HG02642 (cell line): Measurements from ENCODE around the gene JAZF1.

Experiments
- ATAC-seq: cut with Tn5 transposase; IDR thresholded peaks from one replicate; pipeline ENCODE4 v1.9.1; 2021; ENCODE audit warnings: mild to moderate bottlenecking; ENCODE audit not compliant: unreplicated experiment, poor library complexity

Gene JAZF1

GRCh38 chr7:28168393-28169158, 12.0 kb downstream of the JAZF1 start:
- ATAC-seq: no peak

- no peak for ATAC-seq
Observed at GRCh38 chr7:28166982-28167715, 13.4 kb downstream of the JAZF1 start.

DNA sequence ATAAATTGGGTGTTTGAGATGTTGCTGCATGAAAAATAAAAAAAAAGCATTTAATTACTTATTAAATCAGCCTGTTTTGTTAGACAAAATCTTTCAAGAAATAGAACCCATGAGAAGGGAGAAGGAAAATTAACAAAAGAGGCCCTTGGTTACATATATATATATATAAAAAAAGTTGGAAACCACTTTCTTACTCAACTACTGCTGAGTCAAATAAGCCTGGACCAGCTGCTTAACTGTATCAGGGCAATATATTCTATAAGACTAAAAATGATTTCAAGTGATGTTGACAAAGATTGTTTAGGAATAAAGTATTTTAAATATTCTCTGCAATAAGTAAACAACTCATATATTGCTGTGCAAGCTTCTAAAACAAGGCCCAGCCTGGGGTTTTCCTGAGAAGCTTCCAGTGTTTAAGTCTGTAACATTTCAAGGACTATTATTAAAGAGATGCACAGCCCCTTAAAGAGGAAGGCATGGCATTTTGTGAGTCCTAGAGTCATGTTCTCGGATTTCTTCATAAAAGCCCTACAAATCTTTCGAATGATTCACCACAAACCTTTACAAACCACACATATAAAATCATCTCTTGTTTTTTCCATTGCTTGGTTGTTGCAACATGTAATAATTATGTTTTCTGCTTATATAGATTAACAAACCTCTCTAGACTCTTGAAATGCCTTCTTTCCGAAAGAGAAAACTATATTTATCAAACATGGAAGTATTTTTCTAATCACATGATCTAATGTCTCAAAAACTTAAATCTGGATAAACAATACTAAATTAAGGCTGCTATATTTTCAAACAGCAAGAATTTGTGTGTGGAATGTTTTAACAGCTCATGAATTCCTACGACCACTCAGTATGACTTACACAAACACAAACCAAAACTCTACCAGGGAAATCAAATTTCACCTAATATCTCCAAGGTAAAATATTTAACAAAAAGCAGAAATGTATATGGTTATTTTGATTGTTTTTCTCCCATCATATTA, 14.3 kb downstream of the JAZF1 start:
- ATAC-seq: no peak

DNA sequence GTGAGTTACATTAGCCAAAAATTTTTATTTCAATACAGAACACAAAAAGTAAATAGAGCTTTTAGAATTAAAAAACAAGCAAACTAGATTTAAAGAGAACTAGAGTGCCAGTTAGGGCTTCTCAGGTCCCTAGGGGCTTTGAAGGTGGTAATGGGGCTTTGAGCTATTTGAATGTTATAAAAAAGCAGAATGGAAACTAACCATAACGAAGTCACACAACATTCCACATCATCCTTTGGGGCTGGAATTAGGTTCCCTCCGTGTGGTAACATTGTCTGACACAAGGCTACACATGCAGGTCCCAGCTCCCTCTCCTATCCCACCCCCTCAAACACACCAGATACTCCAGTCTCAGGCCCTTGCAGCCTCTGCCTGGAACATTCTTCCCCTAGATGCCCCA, 15.3 kb downstream of the JAZF1 start:
- no peak for ATAC-seq

GRCh38 chr7:28163949-28164348, 16.6 kb downstream of the JAZF1 start:
- ATAC-seq: no peak

DNA sequence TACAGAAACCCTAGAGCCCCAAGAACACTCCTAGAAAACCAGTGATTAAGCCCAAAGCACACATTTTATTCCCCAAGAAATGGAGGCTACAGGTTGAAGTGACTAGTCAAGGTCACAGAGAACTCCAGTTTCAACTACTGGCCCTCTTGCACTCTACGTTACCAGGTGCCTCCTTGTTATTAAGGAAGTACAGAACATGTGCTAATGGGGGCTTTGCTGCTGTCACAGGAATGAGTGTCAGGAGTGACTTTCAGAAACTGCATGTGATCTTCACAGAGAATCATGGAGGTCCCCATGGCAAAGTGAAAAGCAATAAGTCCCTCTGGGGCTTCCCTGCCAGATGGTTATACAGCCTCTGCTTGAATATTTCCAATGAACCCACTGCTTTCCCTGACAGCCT, 19.3 kb downstream of the JAZF1 start:
- ATAC-seq: no peak

GRCh38 chr7:28160551-28160991, 20.0 kb downstream of the JAZF1 start:
- no peak for ATAC-seq

DNA sequence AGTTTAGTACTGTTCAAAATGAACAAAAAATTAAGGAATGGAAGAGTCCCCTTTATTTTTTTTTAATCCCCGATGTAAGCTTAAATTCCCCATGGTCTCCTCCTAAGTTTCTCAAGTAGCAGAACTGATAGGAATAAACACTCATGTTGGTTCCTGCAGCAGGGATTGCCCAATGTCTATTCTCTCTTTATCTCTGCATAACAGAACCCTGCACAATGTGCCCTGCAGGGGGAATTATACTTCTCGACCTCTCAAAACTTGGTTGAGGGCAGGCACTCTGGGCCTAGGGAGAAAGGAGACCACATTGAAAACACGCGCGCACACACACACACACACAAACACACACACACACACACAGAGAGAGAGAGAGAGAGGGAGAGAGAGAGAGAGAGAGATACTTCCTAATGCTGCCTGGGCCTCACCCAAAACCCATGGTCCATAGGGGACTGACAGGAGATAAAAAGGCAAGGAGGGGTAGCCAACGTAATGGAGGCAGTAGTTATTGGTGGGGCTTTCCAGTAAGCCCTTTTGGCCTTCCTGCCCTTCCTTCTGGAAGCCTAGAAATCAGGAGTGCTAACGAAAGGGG, 22.7 kb downstream of the JAZF1 start:
- no peak for ATAC-seq

- ATAC-seq: no peak
Observed at GRCh38 chr7:28157076-28157745, 23.4 kb downstream of the JAZF1 start.

DNA sequence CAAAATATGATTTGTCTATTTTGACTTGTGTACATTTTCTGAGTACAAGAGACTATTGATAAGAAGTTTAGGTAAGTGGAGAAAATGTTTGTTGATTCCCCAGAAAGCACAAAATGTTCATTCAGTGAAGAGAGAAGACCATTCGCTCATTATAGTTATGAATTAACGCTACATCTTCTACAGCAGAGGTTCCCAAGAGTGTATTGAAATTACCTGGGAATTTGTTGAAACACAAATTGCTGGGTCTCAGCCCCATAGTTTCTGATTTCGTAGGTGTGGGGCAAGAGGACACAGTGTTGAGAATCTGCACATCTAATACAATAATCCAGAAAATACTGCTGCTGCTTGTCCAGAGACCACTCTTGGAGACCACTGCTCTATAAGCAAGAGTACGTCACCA, 24.2 kb downstream of the JAZF1 start:
- no peak for ATAC-seq

GRCh38 chr7:28155964-28156363, 24.6 kb downstream of the JAZF1 start:
- ATAC-seq: no peak

DNA sequence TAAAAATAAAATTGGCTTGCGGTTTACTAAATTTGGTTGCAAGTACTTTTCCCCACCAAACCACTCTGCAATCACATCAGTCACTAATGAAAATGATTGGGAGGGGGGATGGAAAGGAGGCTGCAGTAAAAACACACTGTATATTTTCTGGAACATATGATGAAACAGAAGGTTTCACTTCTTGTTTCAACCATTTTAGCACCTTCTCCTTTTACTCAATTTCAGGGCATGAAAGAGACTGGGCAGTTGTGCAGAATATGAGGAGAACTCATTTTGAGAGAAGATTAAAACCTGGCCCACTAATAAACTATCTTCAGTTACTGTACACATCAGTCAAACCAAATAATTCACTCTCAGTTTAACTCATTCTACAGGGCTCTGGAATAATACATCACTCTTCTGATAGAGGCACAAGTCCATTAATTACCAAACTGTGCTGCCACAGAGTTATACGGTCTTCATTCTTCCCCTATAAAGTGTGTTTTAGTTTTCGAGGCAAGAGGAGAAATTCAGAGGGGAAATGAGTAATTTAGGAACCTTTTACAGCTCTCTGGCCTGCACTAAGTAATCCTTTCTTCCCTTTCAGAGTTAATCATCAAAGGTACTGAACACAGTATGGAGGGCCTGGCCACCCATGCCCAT, 25.5 kb downstream of the JAZF1 start:
- ATAC-seq: peak; percentile 78

GRCh38 chr7:28152594-28152993, 28.0 kb downstream of the JAZF1 start:
- ATAC-seq: no peak

DNA sequence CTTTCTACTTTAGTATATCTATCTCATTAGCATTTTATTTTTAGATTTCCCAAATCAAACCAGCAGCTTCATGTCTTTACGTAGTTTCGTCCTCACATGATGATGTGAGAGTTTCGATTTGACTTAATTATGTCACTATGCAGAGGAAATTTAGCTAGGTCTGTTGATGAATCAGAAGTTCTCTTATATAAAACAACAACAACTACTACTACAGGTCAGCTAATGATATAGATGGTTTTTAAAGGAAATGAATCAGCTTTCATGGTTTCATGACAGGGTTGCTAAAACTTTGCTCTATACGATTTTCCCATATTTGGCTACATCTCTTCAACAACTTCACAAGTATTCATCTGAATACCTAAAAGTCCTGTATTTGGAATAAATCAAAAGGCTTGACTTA, 28.6 kb downstream of the JAZF1 start:
- no peak for ATAC-seq

DNA sequence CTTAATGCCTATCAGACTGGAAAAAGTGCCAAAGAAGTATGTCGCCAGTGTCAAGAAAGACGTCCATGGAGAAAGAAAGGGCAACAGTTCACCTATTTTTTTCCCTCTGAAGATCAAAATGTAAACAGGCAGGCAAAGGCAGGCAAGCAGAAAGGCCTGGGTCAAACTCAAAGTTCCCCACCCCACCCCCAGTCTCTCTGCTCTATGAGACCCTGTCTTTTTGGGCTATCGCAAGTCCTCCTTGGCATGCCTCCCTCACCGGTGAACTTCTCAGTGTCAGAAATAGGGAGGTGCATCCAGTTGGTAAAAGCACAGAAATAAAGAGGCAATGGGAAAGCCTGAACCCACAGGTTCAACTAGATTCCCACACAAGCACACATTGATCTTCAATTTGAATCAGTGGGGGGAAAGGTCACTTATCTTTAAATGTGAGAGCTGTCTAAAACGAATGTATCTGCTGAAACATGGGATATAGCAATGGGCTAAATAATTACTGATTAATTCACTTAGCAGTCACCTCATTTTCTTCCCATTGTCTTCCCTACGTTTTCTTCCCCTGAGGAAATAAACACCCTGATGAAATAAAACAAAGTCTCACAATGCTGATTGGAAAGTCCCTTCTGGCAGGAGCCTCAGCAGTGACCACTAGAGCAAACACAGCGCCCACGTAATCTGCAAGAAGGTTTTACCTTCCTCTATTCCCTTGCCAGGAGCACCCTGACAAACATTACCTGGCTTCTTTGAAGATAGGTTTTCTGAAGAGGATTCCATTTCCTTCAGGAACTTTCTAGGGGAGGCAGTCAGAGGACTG, 31.1 kb downstream of the JAZF1 start:
- no peak for ATAC-seq

DNA sequence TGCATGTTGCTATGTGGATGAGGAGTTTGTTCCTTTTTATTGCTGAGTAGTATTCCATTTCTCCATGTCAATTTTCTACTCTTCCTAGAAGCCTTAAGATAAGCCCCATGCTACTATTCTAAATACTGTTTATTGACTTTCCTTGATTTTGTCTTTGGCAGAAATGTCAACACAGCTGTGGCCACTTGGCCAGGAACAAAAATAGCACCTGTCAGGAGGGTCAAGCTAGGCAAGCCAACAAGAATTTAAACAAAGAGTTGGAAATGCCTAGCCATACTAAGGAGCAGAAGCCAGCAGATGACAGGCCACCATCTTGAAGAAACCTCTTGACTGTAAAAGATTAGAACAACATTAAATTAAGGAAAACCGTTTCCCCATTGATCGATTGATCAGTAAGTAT, 34.7 kb downstream of the JAZF1 start:
- ATAC-seq: no peak

GRCh38 chr7:28145090-28145626, 35.4 kb downstream of the JAZF1 start:
- no peak for ATAC-seq

DNA sequence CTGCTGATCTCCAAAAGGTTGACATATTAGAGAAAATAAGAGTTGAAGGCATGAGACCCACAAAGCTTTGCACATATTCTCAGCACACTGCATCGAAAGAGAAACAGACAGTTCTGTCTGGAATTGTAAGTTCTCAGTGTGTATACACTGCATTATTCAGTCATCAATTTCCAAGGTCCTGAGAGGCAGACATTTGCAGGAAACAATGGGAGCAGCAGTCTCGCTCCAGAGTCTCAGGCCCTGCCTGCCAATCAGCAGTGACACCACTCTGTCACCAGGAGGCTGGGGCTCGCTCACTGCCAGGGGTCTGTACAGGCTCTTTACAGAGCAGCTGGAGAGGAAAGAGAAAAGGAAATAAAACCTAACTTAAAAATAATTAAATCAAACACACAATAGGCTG, 36.3 kb downstream of the JAZF1 start:
- ATAC-seq: no peak
